K562 (cell line): Measurements from ENCODE around the gene SV2C. TPM values are rescaled to one million over a fixed set of nuclear protein-coding genes. Genes with fewer than 3 reads are reported as not detected.
A peak's percentile ranks its signal among the peaks of the same experiment; 100 is the strongest.

Experiments used
- CREB1 ChIP-seq, 2 experiments: sonication (generic) in 1 of 2; formaldehyde crosslinking in 1 of 2; IDR thresholded peaks; 2 replicates each; pipeline versions ENCODE4 v1.6.1 to v1.8.0; 2012 to 2022; ENCODE audit warnings: inconsistent platforms in 1 of 2, mild to moderate bottlenecking in 1 of 2, missing genetic modification reagents in 1 of 2, moderate library complexity in 1 of 2
- ELF4 ChIP-seq: fragments of 450-650 bp; formaldehyde crosslinking; IDR thresholded peaks from 2 replicates; pipeline ENCODE4 v1.4.0; 2022; ENCODE audit warnings: missing genetic modification characterization
- ILK ChIP-seq: fragments of 450-650 bp; IDR thresholded peaks from 2 replicates; pipeline ENCODE4 v1.6.1; 2016; ENCODE audit warnings: missing genetic modification characterization, low read depth, mild to moderate bottlenecking, missing compliant biosample characterization, moderate library complexity, borderline replicate concordance
- RCOR1 ChIP-seq, 2 experiments: IDR thresholded peaks; 2 replicates each; pipeline ENCODE4 v1.6.1; 2012; ENCODE audit warnings: low read depth in 2 of 2, low read length in 2 of 2, borderline replicate concordance in 1 of 2, improper control_type of control experiment in 1 of 2
- ZNF586 ChIP-seq: fragments of 450-650 bp; formaldehyde crosslinking; conservative IDR thresholded peaks from 2 replicates; pipeline ENCODE4 v1.4.0; 2020; ENCODE audit warnings: mild to moderate bottlenecking, moderate library complexity
- polyA plus RNA-seq, 8 experiments: library from polyadenylated mRNA; depleted of rRNA in 4 of 8; stranded (reverse) in 5 of 8; unstranded in 3 of 8; fragments of >200 nt; fragmentation: Nextera tagmentation in 2 of 8; fragmentation: Illumina TruSeq in 1 of 8; extraction: Ambion mirVana in 2 of 8; extraction: Trizol in 1 of 8; gene quantifications; 2 replicates each; pipeline versions ENCODE4 v1.2.1 to v1.2.3, GENCODE V29; 2011 to 2014; ENCODE audit warnings: inconsistent platforms in 1 of 8, missing spikeins in 1 of 8
- total RNA-seq, 7 experiments: library from RNA; depleted of rRNA in 6 of 7; stranded (reverse); fragments of >200 nt in 6 of 7; fragmentation: Illumina TruSeq in 2 of 7; extraction: Trizol in 2 of 7; gene quantifications; 2 replicates each; pipeline versions ENCODE4 v1.2.1 to v1.2.3, GENCODE V29; 2011 to 2021; ENCODE audit warnings: low replicate concordance in 1 of 7
- TF ChIP-seq, protein P1 (sequence below), 2 experiments: fragments of 450-650 bp in 1 of 2; sonication (generic) in 1 of 2; formaldehyde crosslinking in 1 of 2; IDR thresholded peaks; 2 replicates each; pipeline versions ENCODE4 v1.7.1 to v1.9.0; 2016 to 2022; ENCODE audit warnings: inconsistent platforms in 1 of 2, mild to moderate bottlenecking in 1 of 2, missing genetic modification reagents in 1 of 2
- TF ChIP-seq, protein P2 (sequence below): fragments of 200-800 bp; sonication (Bioruptor generic); IDR thresholded peaks from 2 replicates; pipeline ENCODE4 v1.6.1; 2017; ENCODE audit warnings: missing genetic modification characterization, missing compliant biosample characterization
- TF ChIP-seq, protein P3 (sequence below), 2 experiments: fragments of 150-350 bp in 1 of 2; IDR thresholded peaks; 2 replicates each; pipeline ENCODE4 v1.6.1; 2012 to 2016; ENCODE audit warnings: low read depth in 2 of 2, low read length in 2 of 2, mild to moderate bottlenecking in 1 of 2, moderate library complexity in 1 of 2
- TF ChIP-seq, protein P4 (sequence below): fragments of 250-450 bp; sonication (Bioruptor Pico); IDR thresholded peaks from 2 replicates; pipeline ENCODE4 v1.4.0; 2020; ENCODE audit warnings: borderline replicate concordance

Gene SV2C
- total and polyA plus RNA-seq, 9 of the 15 experiments (the other 6 are each of a cell fraction or from before 2014, with no cell fraction given): 0.05 TPM; not detected in 8

DNA sequence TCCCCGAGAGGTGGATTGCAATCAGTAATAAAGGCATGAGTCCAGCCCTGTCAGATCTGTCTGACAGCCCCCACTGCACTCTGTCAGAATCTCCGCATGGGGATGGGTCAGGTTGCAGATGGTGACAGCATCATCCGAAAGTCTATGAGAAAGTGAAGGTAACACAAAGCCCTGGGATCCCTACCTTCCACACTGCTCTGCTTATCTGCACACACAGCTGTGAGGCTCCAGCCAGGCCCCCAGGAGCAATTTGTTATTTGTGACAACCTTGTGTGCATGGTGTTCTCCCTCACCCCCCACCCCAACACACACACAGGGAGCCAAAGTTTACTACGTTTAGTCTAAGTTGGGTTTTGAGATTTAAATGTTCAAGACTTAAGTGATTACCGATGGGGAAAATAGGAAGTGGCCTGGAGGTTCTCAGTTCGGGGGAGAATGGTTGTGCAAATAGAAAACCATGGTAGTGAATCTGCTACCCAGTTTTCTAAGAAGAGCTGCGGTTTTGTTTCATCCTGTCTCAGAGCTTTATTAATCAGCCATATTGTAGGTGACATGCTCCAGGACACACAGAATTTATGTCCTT is 92.7 kb downstream of the SV2C start (continued):
- TF ChIP-seq, protein P1, sequence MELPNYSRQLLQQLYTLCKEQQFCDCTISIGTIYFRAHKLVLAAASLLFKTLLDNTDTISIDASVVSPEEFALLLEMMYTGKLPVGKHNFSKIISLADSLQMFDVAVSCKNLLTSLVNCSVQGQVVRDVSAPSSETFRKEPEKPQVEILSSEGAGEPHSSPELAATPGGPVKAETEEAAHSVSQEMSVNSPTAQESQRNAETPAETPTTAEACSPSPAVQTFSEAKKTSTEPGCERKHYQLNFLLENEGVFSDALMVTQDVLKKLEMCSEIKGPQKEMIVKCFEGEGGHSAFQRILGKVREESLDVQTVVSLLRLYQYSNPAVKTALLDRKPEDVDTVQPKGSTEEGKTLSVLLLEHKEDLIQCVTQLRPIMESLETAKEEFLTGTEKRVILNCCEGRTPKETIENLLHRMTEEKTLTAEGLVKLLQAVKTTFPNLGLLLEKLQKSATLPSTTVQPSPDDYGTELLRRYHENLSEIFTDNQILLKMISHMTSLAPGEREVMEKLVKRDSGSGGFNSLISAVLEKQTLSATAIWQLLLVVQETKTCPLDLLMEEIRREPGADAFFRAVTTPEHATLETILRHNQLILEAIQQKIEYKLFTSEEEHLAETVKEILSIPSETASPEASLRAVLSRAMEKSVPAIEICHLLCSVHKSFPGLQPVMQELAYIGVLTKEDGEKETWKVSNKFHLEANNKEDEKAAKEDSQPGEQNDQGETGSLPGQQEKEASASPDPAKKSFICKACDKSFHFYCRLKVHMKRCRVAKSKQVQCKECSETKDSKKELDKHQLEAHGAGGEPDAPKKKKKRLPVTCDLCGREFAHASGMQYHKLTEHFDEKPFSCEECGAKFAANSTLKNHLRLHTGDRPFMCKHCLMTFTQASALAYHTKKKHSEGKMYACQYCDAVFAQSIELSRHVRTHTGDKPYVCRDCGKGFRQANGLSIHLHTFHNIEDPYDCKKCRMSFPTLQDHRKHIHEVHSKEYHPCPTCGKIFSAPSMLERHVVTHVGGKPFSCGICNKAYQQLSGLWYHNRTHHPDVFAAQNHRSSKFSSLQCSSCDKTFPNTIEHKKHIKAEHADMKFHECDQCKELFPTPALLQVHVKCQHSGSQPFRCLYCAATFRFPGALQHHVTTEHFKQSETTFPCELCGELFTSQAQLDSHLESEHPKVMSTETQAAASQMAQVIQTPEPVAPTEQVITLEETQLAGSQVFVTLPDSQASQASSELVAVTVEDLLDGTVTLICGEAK (IDR thresholded peaks at IDR 0.05): peak; percentile 75; the same call in 1 of the 2 replicates
- TF ChIP-seq, protein P1 (CRISPR knock-in tag; IDR thresholded peaks at IDR 0.05): no peak
- TF ChIP-seq ZNF586: no peak
- TF ChIP-seq, protein P2, sequence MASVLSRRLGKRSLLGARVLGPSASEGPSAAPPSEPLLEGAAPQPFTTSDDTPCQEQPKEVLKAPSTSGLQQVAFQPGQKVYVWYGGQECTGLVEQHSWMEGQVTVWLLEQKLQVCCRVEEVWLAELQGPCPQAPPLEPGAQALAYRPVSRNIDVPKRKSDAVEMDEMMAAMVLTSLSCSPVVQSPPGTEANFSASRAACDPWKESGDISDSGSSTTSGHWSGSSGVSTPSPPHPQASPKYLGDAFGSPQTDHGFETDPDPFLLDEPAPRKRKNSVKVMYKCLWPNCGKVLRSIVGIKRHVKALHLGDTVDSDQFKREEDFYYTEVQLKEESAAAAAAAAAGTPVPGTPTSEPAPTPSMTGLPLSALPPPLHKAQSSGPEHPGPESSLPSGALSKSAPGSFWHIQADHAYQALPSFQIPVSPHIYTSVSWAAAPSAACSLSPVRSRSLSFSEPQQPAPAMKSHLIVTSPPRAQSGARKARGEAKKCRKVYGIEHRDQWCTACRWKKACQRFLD (CRISPR knock-in tag): peak; percentile 22; the same call in 1 of the 2 replicates
- TF ChIP-seq CREB1 (IDR thresholded peaks at IDR 0.05): no peak
- TF ChIP-seq CREB1 (CRISPR knock-in tag; IDR thresholded peaks at IDR 0.05): no peak
- 0 out of 2 replicates have a peak, but pooled peaks have one; percentile 44 for TF ChIP-seq ELF4 (CRISPR knock-in tag)
- TF ChIP-seq, protein P3, sequence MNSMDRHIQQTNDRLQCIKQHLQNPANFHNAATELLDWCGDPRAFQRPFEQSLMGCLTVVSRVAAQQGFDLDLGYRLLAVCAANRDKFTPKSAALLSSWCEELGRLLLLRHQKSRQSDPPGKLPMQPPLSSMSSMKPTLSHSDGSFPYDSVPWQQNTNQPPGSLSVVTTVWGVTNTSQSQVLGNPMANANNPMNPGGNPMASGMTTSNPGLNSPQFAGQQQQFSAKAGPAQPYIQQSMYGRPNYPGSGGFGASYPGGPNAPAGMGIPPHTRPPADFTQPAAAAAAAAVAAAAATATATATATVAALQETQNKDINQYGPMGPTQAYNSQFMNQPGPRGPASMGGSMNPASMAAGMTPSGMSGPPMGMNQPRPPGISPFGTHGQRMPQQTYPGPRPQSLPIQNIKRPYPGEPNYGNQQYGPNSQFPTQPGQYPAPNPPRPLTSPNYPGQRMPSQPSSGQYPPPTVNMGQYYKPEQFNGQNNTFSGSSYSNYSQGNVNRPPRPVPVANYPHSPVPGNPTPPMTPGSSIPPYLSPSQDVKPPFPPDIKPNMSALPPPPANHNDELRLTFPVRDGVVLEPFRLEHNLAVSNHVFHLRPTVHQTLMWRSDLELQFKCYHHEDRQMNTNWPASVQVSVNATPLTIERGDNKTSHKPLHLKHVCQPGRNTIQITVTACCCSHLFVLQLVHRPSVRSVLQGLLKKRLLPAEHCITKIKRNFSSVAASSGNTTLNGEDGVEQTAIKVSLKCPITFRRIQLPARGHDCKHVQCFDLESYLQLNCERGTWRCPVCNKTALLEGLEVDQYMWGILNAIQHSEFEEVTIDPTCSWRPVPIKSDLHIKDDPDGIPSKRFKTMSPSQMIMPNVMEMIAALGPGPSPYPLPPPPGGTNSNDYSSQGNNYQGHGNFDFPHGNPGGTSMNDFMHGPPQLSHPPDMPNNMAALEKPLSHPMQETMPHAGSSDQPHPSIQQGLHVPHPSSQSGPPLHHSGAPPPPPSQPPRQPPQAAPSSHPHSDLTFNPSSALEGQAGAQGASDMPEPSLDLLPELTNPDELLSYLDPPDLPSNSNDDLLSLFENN (IDR thresholded peaks at IDR 0.05; ENCODE audit: low read depth in 2 of 2, low read length in 2 of 2): no peak
- TF ChIP-seq ILK (tag): no peak
- TF ChIP-seq, protein P4, sequence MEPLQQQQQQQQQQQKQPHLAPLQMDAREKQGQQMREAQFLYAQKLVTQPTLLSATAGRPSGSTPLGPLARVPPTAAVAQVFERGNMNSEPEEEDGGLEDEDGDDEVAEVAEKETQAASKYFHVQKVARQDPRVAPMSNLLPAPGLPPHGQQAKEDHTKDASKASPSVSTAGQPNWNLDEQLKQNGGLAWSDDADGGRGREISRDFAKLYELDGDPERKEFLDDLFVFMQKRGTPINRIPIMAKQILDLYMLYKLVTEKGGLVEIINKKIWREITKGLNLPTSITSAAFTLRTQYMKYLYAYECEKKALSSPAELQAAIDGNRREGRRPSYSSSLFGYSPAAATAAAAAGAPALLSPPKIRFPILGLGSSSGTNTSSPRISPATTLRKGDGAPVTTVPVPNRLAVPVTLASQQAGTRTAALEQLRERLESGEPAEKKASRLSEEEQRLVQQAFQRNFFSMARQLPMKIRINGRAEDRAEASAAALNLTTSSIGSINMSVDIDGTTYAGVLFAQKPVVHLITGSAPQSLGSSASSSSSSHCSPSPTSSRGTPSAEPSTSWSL (CRISPR knock-in tag): no peak
- peak; percentile 60 to 83; a peak in 3 of 4 replicates for TF ChIP-seq RCOR1 (IDR thresholded peaks at IDR 0.05; ENCODE audit: borderline replicate concordance in 1 of 2, low read depth in 2 of 2, low read length in 2 of 2)
